SK-N-SH treated with all-trans-retinoic acid at 6 μM for 48 hours (cell line): ENCODE results near the gene SPR.

Source experiments
- CSDC2 ChIP-seq: fragments of 250-450 bp; sonication (Bioruptor Pico); IDR thresholded peaks from 2 replicates; pipeline ENCODE4 v1.5.0; 2020; ENCODE audit warnings: mild to moderate bottlenecking, moderate library complexity
- OSR1 ChIP-seq: fragments of 250-450 bp; sonication (Bioruptor Pico); IDR thresholded peaks from 2 replicates; pipeline ENCODE4 v1.8.0; 2022; ENCODE audit warnings: moderate library complexity, mild to moderate bottlenecking, inconsistent platforms
- PATZ1 ChIP-seq: fragments of 250-450 bp; sonication (Bioruptor Pico); IDR thresholded peaks from 2 replicates; pipeline ENCODE4 v1.8.0; 2020; ENCODE audit warnings: mild to moderate bottlenecking, moderate library complexity, borderline replicate concordance
- PPARA ChIP-seq: fragments of 250-450 bp; sonication (Bioruptor Pico); IDR thresholded peaks from 2 replicates; pipeline ENCODE4 v1.5.0; 2020; ENCODE audit warnings: mild to moderate bottlenecking, borderline replicate concordance
- TOX ChIP-seq: fragments of 250-450 bp; sonication (Bioruptor Pico); IDR thresholded peaks from 2 replicates; pipeline ENCODE4 v1.8.0; 2021; ENCODE audit warnings: mild to moderate bottlenecking, moderate library complexity, borderline replicate concordance
- ZFP3 ChIP-seq: fragments of 250-450 bp; sonication (Bioruptor Pico); IDR thresholded peaks from 2 replicates; pipeline ENCODE4 v1.5.0; 2020; ENCODE audit warnings: mild to moderate bottlenecking, moderate library complexity
- ZNF70 ChIP-seq: fragments of 450-650 bp; formaldehyde crosslinking; IDR thresholded peaks from 2 replicates; pipeline ENCODE4 v1.5.0; 2020; ENCODE audit warnings: mild to moderate bottlenecking, moderate library complexity
- TF ChIP-seq, protein P1 (sequence below): fragments of 250-450 bp; sonication (Bioruptor Pico); IDR thresholded peaks from 2 replicates; pipeline ENCODE4 v1.5.1; 2021; ENCODE audit warnings: mild to moderate bottlenecking, moderate library complexity
- TF ChIP-seq, protein P2 (sequence below): fragments of 250-450 bp; sonication (Bioruptor Pico); IDR thresholded peaks from 2 replicates; pipeline ENCODE4 v1.8.0; 2021; ENCODE audit warnings: low read depth, mild to moderate bottlenecking, moderate library complexity, borderline replicate concordance

DNA sequence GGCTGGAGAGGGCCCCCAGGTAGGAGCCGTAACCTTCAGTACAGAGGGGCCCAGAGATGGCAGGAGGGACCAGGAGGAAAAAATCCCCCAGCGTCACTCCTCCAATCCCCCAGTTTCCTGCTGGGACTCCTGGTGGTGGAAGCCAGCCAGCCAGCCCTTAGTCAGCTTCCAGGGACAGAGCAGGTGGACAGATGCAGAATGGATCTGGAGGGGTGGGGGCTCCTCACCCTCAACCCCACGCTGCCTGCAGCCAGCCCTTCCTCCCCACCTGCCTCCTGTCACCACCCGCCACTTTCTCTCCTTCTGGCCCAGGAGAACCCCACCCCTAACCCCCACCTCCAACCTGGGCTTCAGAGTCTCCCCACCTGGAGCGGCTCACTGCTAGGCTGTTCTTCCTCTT, 51.2 kb downstream of the SPR start:
- TF ChIP-seq, protein P1, sequence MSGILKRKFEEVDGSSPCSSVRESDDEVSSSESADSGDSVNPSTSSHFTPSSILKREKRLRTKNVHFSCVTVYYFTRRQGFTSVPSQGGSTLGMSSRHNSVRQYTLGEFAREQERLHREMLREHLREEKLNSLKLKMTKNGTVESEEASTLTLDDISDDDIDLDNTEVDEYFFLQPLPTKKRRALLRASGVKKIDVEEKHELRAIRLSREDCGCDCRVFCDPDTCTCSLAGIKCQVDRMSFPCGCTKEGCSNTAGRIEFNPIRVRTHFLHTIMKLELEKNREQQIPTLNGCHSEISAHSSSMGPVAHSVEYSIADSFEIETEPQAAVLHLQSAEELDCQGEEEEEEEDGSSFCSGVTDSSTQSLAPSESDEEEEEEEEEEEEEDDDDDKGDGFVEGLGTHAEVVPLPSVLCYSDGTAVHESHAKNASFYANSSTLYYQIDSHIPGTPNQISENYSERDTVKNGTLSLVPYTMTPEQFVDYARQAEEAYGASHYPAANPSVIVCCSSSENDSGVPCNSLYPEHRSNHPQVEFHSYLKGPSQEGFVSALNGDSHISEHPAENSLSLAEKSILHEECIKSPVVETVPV = no peak
- no peak for TF ChIP-seq PATZ1 (CRISPR knock-in tag)
- TF ChIP-seq ZNF70 = no peak
- TF ChIP-seq TOX (CRISPR knock-in tag) = no peak
- no peak for TF ChIP-seq OSR1
- TF ChIP-seq ZFP3 (CRISPR knock-in tag) = no peak
- TF ChIP-seq CSDC2 = no peak
- no peak for TF ChIP-seq PPARA (CRISPR knock-in tag)
- TF ChIP-seq, protein P2, sequence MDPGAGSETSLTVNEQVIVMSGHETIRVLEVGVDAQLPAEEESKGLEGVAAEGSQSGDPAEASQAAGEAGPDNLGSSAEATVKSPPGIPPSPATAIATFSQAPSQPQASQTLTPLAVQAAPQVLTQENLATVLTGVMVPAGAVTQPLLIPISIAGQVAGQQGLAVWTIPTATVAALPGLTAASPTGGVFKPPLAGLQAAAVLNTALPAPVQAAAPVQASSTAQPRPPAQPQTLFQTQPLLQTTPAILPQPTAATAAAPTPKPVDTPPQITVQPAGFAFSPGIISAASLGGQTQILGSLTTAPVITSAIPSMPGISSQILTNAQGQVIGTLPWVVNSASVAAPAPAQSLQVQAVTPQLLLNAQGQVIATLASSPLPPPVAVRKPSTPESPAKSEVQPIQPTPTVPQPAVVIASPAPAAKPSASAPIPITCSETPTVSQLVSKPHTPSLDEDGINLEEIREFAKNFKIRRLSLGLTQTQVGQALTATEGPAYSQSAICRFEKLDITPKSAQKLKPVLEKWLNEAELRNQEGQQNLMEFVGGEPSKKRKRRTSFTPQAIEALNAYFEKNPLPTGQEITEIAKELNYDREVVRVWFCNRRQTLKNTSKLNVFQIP (CRISPR knock-in tag) = no peak
